HepG2 (cell line): Measurements from ENCODE around the gene THADA. TPM values are rescaled to one million over a fixed set of nuclear protein-coding genes. Genes with fewer than 3 reads are reported as not detected.
A peak's percentile ranks its signal among the peaks of the same experiment; 100 is the strongest.

ENCODE experiments used
- ATM ChIP-seq: fragments of 450-650 bp; IDR thresholded peaks from 2 replicates; pipeline ENCODE4 v1.7.1; 2017; ENCODE audit warnings: mild to moderate bottlenecking, borderline replicate concordance
- FOXA1 ChIP-seq, 2 experiments: fragments of 450-650 bp in 1 of 2; sonication (generic) in 1 of 2; formaldehyde crosslinking in 1 of 2; IDR thresholded peaks; 2 replicates each; pipeline versions ENCODE4 v1.4.0 to v1.6.1; 2016 to 2020; ENCODE audit warnings: missing genetic modification reagents in 1 of 2
- HES4 ChIP-seq: sonication (generic); formaldehyde crosslinking; IDR thresholded peaks from 2 replicates; pipeline ENCODE4 v1.9.0; 2021; ENCODE audit warnings: mild to moderate bottlenecking, missing genetic modification reagents, borderline replicate concordance
- IKZF1 ChIP-seq: fragments of 450-650 bp; IDR thresholded peaks from 2 replicates; pipeline ENCODE4 v1.7.1; 2016
- NFKBIZ ChIP-seq: IDR thresholded peaks from 2 replicates; pipeline ENCODE4 v1.6.1; 2018; ENCODE audit warnings: missing genetic modification reagents, missing compliant biosample characterization
- RERE ChIP-seq: IDR thresholded peaks from 2 replicates; pipeline ENCODE4 v1.6.1; 2016; ENCODE audit warnings: low read depth, missing genetic modification reagents, missing compliant biosample characterization
- SOX5 ChIP-seq: IDR thresholded peaks from 2 replicates; pipeline ENCODE4 v1.6.1; 2016; ENCODE audit warnings: borderline replicate concordance
- ZBTB21 ChIP-seq: sonication (generic); formaldehyde crosslinking; IDR thresholded peaks from 2 replicates; pipeline ENCODE4 v1.4.0; 2020; ENCODE audit warnings: missing genetic modification reagents
- ZNF547 ChIP-seq: sonication (generic); formaldehyde crosslinking; IDR thresholded peaks from 2 replicates; pipeline ENCODE4 v1.5.1; 2020; ENCODE audit warnings: mild to moderate bottlenecking, missing genetic modification reagents
- ZNF556 ChIP-seq: sonication (generic); formaldehyde crosslinking; IDR thresholded peaks from 2 replicates; pipeline ENCODE4 v1.4.0; 2020; ENCODE audit warnings: mild to moderate bottlenecking, missing genetic modification reagents, borderline replicate concordance
- ZNF747 ChIP-seq: sonication (generic); formaldehyde crosslinking; IDR thresholded peaks from 2 replicates; pipeline ENCODE4 v1.8.1; 2023; ENCODE audit warnings: missing genetic modification reagents, mild to moderate bottlenecking, borderline replicate concordance
- ZNF878 ChIP-seq: sonication (generic); formaldehyde crosslinking; IDR thresholded peaks from 2 replicates; pipeline ENCODE4 v1.8.1; 2023; ENCODE audit warnings: mild to moderate bottlenecking, missing genetic modification reagents, moderate library complexity
- polyA plus RNA-seq, 8 experiments: library from polyadenylated mRNA; depleted of rRNA in 3 of 8; stranded (reverse) in 7 of 8; unstranded in 1 of 8; fragments of >200 nt; fragmentation: Illumina TruSeq in 4 of 8; extraction: Trizol in 4 of 8; gene quantifications; 2 replicates each; pipeline versions ENCODE4 v1.2.1 to v1.2.3, GENCODE V29; 2011 to 2016; ENCODE audit warnings: low read depth in 4 of 8, missing spikeins in 1 of 8, mixed read lengths in 1 of 8; ENCODE audit not compliant: insufficient read depth in 1 of 8
- total RNA-seq, 5 experiments: library from RNA; depleted of rRNA; stranded (reverse); fragments of >200 nt; fragmentation: Illumina TruSeq; extraction: Trizol; gene quantifications; 2 replicates each; pipeline ENCODE4 v1.2.3, GENCODE V29; 2016; ENCODE audit warnings: low read depth in 1 of 5
- TF ChIP-seq, protein P1 (sequence below), 2 experiments: sonication (generic) in 1 of 2; formaldehyde crosslinking in 1 of 2; IDR thresholded peaks; 2 replicates each; pipeline versions ENCODE4 v1.4.0 to v1.6.1; 2018 to 2020; ENCODE audit warnings: missing genetic modification reagents in 2 of 2, borderline replicate concordance in 1 of 2, low read depth in 1 of 2, mild to moderate bottlenecking in 1 of 2, missing biosample characterization in 1 of 2
- TF ChIP-seq, protein P2 (sequence below): IDR thresholded peaks from 2 replicates; pipeline ENCODE4 v1.6.1; 2012; ENCODE audit warnings: inconsistent platforms
- TF ChIP-seq, protein P3 (sequence below): sonication (generic); formaldehyde crosslinking; IDR thresholded peaks from 2 replicates; pipeline ENCODE4 v1.9.0; 2022; ENCODE audit warnings: missing genetic modification reagents, mild to moderate bottlenecking, borderline replicate concordance
- TF ChIP-seq, protein P4 (sequence below): IDR thresholded peaks from 2 replicates; pipeline ENCODE4 v1.6.1; 2016
- TF ChIP-seq, protein P5 (sequence below): sonication (generic); formaldehyde crosslinking; IDR thresholded peaks from 2 replicates; pipeline ENCODE4 v1.4.0; 2020; ENCODE audit warnings: mild to moderate bottlenecking, missing genetic modification reagents, borderline replicate concordance

The THADA gene
- total and polyA plus RNA-seq, 2 of the 13 experiments (the other 11 are each of a cell fraction or from before 2014, with no cell fraction given): 12.7 to 21.7 TPM

DNA sequence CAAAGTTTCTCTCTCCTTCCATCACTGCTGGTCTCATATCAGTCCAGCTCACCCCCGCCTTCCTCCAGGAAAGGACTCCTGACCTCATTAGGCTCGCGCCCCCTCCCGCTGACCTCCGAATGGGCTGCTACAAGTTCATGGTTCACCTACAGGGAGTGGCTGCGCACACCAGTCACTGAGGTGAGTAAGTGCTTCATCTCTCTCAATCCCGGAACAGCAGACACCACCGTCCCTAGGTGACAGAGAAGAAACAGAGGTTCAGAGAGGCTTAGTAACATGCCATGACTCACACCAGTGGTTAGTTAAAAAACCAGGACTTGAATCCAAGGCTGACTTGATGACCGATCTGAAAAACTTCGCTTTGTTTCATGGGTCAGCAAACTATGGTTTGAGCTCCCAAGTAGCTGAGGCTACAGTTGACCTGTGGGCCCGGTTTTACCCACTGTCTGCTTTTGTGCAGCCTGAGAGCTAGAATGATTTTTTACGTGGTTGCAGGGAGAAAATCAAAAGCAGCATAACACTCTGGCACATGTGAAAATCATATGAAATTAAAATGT lies 411.4 kb downstream of the THADA start (continued):
- TF ChIP-seq, protein P1, sequence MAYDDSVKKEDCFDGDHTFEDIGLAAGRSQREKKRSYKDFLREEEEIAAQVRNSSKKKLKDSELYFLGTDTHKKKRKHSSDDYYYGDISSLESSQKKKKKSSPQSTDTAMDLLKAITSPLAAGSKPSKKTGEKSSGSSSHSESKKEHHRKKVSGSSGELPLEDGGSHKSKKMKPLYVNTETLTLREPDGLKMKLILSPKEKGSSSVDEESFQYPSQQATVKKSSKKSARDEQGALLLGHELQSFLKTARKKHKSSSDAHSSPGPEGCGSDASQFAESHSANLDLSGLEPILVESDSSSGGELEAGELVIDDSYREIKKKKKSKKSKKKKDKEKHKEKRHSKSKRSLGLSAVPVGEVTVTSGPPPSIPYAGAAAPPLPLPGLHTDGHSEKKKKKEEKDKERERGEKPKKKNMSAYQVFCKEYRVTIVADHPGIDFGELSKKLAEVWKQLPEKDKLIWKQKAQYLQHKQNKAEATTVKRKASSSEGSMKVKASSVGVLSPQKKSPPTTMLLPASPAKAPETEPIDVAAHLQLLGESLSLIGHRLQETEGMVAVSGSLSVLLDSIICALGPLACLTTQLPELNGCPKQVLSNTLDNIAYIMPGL (CRISPR knock-in tag; IDR thresholded peaks at IDR 0.05; ENCODE audit: borderline replicate concordance in 1 of 2, low read depth in 1 of 2): peak in 1 of 2 experiments; percentile 74; a peak in 1 of 4 replicates
- TF ChIP-seq HES4 (CRISPR knock-in tag) (no peak), FOXA1 (IDR thresholded peaks at IDR 0.05) (no peak), FOXA1 (CRISPR knock-in tag; IDR thresholded peaks at IDR 0.05) (peak; percentile 64; the same call in 1 of the 2 replicates), ZNF878 (CRISPR knock-in tag) (0 out of 2 replicates have a peak, but pooled peaks have one; percentile 50), ZBTB21 (CRISPR knock-in tag) (0 out of 2 replicates have a peak, but pooled peaks have one; percentile 66), ZNF547 (0 out of 2 replicates have a peak, but pooled peaks have one; percentile 56), ATM (no peak), NFKBIZ (CRISPR knock-in tag) (no peak), IKZF1 (no peak), SOX5 (peak; percentile 77), ZNF747 (peak; percentile 55; the same call in 1 of the 2 replicates), RERE (CRISPR knock-in tag) (peak; percentile 80), ZNF556 (0 out of 2 replicates have a peak, but pooled peaks have one; percentile 81)
- TF ChIP-seq, protein P2, sequence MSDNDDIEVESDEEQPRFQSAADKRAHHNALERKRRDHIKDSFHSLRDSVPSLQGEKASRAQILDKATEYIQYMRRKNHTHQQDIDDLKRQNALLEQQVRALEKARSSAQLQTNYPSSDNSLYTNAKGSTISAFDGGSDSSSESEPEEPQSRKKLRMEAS: peak; percentile 50; the same call in 1 of the 2 replicates
- TF ChIP-seq, protein P3, sequence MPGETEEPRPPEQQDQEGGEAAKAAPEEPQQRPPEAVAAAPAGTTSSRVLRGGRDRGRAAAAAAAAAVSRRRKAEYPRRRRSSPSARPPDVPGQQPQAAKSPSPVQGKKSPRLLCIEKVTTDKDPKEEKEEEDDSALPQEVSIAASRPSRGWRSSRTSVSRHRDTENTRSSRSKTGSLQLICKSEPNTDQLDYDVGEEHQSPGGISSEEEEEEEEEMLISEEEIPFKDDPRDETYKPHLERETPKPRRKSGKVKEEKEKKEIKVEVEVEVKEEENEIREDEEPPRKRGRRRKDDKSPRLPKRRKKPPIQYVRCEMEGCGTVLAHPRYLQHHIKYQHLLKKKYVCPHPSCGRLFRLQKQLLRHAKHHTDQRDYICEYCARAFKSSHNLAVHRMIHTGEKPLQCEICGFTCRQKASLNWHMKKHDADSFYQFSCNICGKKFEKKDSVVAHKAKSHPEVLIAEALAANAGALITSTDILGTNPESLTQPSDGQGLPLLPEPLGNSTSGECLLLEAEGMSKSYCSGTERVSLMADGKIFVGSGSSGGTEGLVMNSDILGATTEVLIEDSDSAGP (CRISPR knock-in tag): peak; percentile 74
- TF ChIP-seq, protein P4, sequence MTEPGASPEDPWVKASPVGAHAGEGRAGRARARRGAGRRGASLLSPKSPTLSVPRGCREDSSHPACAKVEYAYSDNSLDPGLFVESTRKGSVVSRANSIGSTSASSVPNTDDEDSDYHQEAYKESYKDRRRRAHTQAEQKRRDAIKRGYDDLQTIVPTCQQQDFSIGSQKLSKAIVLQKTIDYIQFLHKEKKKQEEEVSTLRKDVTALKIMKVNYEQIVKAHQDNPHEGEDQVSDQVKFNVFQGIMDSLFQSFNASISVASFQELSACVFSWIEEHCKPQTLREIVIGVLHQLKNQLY (CRISPR knock-in tag): peak; percentile 59
- TF ChIP-seq, protein P5, sequence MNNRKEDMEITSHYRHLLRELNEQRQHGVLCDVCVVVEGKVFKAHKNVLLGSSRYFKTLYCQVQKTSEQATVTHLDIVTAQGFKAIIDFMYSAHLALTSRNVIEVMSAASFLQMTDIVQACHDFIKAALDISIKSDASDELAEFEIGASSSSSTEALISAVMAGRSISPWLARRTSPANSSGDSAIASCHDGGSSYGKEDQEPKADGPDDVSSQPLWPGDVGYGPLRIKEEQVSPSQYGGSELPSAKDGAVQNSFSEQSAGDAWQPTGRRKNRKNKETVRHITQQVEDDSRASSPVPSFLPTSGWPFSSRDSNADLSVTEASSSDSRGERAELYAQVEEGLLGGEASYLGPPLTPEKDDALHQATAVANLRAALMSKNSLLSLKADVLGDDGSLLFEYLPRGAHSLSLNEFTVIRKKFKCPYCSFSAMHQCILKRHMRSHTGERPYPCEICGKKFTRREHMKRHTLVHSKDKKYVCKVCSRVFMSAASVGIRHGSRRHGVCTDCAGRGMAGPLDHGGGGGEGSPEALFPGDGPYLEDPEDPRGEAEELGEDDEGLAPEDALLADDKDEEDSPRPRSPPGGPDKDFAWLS (CRISPR knock-in tag): no peak
